ENCODE results near the gene CUL4A.

CUL4A gene

GRCh38 chr13:113302986-113303385 is 93.6 kb downstream of the CUL4A start:
- H3K9ac ChIP-seq (ENCODE audit: low read length) = no peak overlapping the region
- peaks cover 6% of the 10 kb centered on the region; the same call in 1 of the 2 replicates for H3F3A ChIP-seq (ENCODE audit: insufficient read depth)
- no peaks in the 10 kb centered on the region; the same call in 1 of the 2 replicates for H4K20me1 ChIP-seq (ENCODE audit: low read depth, low read length)
- no peak overlapping the region for H2AFZ ChIP-seq (ENCODE audit: low read depth, low read length, severe bottlenecking)
- H3K36me3 ChIP-seq (ENCODE audit: low read length) = no peaks in the 10 kb centered on the region; the same call in 1 of the 2 replicates
- H3K9me3 ChIP-seq (ENCODE audit: insufficient read depth, low read length) = no peaks in the 10 kb centered on the region
- H3K27ac ChIP-seq (ENCODE audit: low read depth, low read length) = no peak overlapping the region
- no peak for TF ChIP-seq CTCF (IDR thresholded peaks at IDR 0.05; ENCODE audit: insufficient read depth, low read length, poor library complexity, severe bottlenecking)
- no peak for TF ChIP-seq EZH2phosphoT487 (conservative IDR thresholded peaks at IDR 0.05; ENCODE audit: low read length)
- no peaks in the 10 kb centered on the region for H3K27me3 ChIP-seq (ENCODE audit: low read length)
- peaks cover 94% of the 10 kb centered on the region for H3K79me2 ChIP-seq (ENCODE audit: insufficient read depth, low read length)
- no peak overlapping the region for H3K4me3 ChIP-seq (ENCODE audit: insufficient read depth, low read length, poor library complexity, severe bottlenecking)
- H3K4me2 ChIP-seq (ENCODE audit: low read depth, low read length, poor library complexity, severe bottlenecking) = no peak overlapping the region
- no peaks in the 10 kb centered on the region for H3K9me2 ChIP-seq (replicated peaks; ENCODE audit: insufficient read depth, low read length)

GRCh38 chr13:113304121-113304520 is 94.7 kb downstream of the CUL4A start:
- TF ChIP-seq CTCF (IDR thresholded peaks at IDR 0.05; ENCODE audit: insufficient read depth, low read length, poor library complexity, severe bottlenecking) (no peak), EZH2phosphoT487 (conservative IDR thresholded peaks at IDR 0.05; ENCODE audit: low read length) (no peak)
- Histone ChIP-seq H3F3A (ENCODE audit: insufficient read depth) (0 out of 2 replicates have a peak, but pooled peaks cover 2% of the 10 kb centered on the region), H3K27me3 (ENCODE audit: low read length) (no peaks in the 10 kb centered on the region), H3K9me3 (ENCODE audit: insufficient read depth, low read length) (no peaks in the 10 kb centered on the region), H3K4me2 (ENCODE audit: low read depth, low read length, poor library complexity, severe bottlenecking) (no peak overlapping the region), H2AFZ (ENCODE audit: low read depth, low read length, severe bottlenecking) (no peak overlapping the region), H3K27ac (ENCODE audit: low read depth, low read length) (no peak overlapping the region), H3K79me2 (ENCODE audit: insufficient read depth, low read length) (peaks cover 93% of the 10 kb centered on the region), H3K36me3 (ENCODE audit: low read length) (no peaks in the 10 kb centered on the region; the same call in 1 of the 2 replicates), H3K9me2 (replicated peaks; ENCODE audit: insufficient read depth, low read length) (no peaks in the 10 kb centered on the region), H4K20me1 (ENCODE audit: low read depth, low read length) (no peaks in the 10 kb centered on the region; the same call in 1 of the 2 replicates), H3K4me3 (ENCODE audit: insufficient read depth, low read length, poor library complexity, severe bottlenecking) (no peak overlapping the region), H3K9ac (ENCODE audit: low read length) (no peak overlapping the region)

GRCh38 chr13:113305208-113305607 is 95.8 kb downstream of the CUL4A start:
- H3K27ac ChIP-seq (ENCODE audit: low read depth, low read length) = no peak overlapping the region

More at GRCh38 chr13:113305208-113305607, 95.8 kb downstream of the CUL4A start:
- no peak overlapping the region for H2AFZ ChIP-seq (ENCODE audit: low read depth, low read length, severe bottlenecking)
- TF ChIP-seq EZH2phosphoT487 (conservative IDR thresholded peaks at IDR 0.05; ENCODE audit: low read length) = no peak
- TF ChIP-seq CTCF (IDR thresholded peaks at IDR 0.05; ENCODE audit: insufficient read depth, low read length, poor library complexity, severe bottlenecking) = no peak
- peaks cover 84% of the 10 kb centered on the region for H3K79me2 ChIP-seq (ENCODE audit: insufficient read depth, low read length)
- H3F3A ChIP-seq (ENCODE audit: insufficient read depth) = 0 out of 2 replicates have a peak, but pooled peaks cover 2% of the 10 kb centered on the region
- H3K9me3 ChIP-seq (ENCODE audit: insufficient read depth, low read length) = no peaks in the 10 kb centered on the region
- no peaks in the 10 kb centered on the region; the same call in 1 of the 2 replicates for H4K20me1 ChIP-seq (ENCODE audit: low read depth, low read length)
- H3K4me2 ChIP-seq (ENCODE audit: low read depth, low read length, poor library complexity, severe bottlenecking) = no peak overlapping the region
- H3K36me3 ChIP-seq (ENCODE audit: low read length) = peaks cover 6% of the 10 kb centered on the region; the same call in 1 of the 2 replicates
- H3K4me3 ChIP-seq (ENCODE audit: insufficient read depth, low read length, poor library complexity, severe bottlenecking) = no peak overlapping the region
- no peaks in the 10 kb centered on the region for H3K27me3 ChIP-seq (ENCODE audit: low read length)
- no peak overlapping the region for H3K9ac ChIP-seq (ENCODE audit: low read length)
- H3K9me2 ChIP-seq (replicated peaks; ENCODE audit: insufficient read depth, low read length) = no peaks in the 10 kb centered on the region

Data from SU-DHL-6 (cell line).